GM19351 (cell line): Measurements from ENCODE around the gene CXCL5.

Source experiments
- ATAC-seq: cut with Tn5 transposase; IDR thresholded peaks from one replicate; pipeline ENCODE4 v1.9.1; 2021; ENCODE audit warnings: mild to moderate bottlenecking, moderate library complexity; ENCODE audit not compliant: unreplicated experiment

Gene CXCL5

DNA sequence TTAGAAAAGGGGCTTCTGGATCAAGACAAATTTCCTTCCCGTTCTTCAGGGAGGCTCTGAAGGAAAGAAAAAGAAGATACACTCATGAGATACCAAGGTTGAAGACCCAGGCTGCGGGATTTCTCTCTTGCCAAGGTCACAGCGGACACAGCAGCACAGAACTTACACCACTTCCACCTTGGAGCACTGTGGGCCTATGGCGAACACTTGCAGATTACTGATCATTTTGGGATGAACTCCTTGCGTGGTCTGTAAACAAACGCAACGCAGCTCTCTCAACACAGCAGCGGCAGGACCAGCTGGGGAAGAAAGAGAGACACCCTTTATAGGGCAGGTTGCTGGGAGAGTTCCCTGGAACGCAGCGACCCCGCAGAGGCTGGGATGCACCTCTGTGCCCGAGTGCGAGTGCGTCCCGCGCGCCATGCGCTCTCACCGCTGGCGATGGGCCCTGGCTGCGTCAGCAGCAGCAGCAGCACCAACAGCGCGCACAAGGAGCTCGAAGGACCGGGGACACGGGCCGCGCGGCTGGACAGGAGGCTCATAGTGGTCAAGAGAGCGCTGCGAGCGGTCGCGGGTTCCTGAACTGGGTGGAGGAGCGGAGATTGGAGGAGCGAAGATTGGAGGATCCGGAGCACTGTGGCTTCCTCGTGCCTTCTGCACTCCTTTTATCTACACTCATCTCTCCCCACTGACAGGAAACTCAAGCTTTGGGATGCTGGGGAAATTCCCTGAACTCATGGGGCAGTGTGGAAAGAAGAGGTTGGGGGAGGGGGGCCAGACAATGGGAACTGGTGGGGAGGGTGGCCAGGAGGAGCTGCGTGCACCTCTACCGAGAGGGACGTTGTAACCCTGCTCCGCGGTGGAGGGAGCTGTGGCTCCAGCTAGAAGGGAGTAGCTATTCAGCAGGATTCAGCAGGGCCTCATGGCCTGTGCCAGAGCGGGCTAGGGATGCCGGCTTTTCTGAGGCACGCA lies at the start of gene CXCL5:
Gene CXCL5 (minus strand): TSS at position 638 of the 972 bp plus-strand sequence. CDS start 96 bp downstream, at position 542.
- ATAC-seq = no peak

DNA sequence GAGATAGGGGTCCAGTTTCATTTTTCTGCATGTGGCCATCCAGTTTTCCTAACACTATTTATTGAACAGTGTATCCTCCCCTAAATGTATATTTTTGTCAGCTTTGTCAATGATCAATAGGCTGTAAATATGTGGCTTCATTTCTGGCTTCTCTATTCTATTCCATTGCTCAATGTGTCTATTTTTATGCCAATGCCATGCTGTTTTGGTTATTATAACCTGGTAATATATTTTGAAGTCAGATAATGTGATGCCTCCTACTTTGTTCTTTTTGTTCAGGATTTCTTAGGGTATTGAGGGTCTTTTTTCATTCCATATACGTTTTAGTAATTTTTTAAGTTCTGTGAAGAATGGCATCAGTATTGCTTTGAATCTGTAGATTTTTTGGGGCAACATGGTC lies 48.7 kb upstream of the CXCL5 start:
- ATAC-seq = no peak

DNA sequence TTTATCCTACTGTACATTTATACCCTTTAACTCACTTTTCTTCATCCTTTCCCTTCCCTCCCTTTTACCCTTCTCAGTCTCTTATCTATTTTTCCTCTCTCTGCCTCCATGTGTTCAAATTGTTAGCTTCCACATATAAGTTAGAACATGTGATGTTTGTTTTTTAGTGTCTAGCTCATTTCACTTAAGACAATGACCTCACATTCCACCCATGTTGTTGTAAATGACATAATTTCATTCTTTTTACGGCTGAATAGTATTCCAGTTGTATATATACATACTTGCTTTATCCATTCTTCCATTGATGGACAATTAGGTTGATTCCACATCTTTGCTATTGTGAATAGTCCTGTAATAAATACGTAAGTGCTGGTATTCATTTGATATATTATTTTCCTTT lies 47.3 kb upstream of the CXCL5 start:
- ATAC-seq = no peak

DNA sequence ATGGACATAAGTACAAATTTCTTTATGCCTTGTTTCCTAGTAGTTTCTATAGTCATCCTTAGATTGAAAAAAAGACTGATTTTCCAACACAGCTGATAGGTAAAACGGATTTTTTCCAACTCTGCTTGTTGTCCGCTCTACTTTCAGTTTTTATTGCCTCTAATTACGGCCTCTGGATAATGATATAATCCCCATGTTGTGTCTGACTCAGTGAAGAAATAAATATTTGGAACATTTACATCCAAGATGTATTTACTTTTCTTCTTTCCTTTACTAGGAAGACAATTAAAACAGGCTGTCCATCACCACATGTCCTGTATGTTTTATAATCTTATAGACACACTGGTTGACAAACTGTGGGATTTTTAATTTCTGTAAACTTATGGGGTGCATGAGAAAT lies 46.8 kb upstream of the CXCL5 start:
- no peak for ATAC-seq

DNA sequence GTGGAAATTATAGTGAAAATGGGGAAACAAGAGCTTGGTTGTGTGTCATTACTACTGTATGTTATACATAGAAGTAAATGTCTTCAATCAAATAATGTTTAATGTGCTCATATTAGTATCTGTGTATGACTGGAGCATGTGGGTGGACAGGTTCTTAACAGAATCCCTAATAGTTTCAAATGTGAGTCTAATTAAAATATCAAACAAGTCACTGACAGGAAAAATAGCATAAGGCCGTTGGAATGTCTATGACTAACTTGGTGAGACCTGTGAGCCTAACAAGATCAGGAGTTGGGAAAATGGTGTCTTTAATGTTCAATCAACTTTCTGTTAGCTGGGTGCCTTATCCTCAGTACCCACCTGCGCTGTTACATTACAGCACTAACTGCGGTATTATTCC lies 46.2 kb upstream of the CXCL5 start:
- no peak for ATAC-seq

DNA sequence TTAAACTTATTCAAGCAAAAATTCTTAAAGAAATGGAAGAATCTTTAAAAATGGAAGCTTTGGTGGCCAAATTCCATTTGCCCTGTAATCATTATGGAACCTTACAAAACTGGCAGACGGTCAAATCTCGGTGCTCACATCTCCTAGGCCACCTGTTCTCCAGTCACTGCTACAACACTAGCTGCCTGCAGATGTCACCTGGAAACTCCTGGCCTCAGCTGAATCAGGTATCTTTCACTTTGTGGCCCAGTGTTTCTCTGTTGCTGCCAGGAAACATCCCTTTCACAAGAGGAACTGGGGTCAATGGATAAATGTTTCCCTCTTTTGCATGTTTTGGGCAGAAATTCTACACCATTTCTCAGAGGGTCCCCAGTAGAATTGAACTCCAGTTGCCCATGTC lies 44.2 kb upstream of the CXCL5 start:
- no peak for ATAC-seq

DNA sequence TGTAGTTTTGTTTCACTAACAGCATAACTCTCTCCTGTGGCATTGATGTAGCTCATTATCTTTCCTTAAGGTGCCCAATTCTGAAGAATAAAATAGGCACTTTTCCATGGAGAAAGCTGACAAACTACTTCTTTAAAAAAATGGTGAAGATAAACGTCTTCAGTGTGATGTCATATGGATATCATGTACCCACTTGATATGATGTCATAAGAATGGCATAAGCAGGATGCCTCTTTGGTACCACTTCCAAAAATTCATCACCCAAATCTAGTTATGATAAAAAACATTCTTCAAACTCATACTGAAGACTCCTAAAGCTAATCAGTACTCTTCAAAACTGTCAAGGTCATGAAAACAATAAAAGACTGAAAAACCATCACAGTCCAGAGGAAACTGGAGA lies 42.9 kb upstream of the CXCL5 start:
- no peak for ATAC-seq

DNA sequence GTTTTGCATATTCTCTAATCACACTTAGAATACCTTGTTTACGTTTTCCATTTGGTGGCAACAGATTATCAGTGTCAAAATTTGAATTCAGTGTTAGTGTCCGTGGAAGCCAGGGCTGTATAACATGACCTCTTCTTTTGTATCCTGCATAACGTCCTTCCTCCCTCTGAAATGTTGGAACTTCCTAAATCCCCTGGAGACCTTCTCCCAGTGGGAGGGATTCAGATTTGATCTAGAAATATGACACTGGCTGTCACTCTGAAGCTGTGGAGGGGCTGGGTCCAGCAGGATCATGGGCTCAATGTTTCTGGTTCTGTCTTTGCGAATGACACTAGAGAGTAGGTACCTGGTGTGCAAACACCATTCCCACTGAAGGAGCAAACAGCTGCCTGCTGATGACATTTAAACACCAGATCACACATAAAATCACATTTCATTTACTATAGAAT lies 40.9 kb upstream of the CXCL5 start:
- ATAC-seq = peak; percentile 6

DNA sequence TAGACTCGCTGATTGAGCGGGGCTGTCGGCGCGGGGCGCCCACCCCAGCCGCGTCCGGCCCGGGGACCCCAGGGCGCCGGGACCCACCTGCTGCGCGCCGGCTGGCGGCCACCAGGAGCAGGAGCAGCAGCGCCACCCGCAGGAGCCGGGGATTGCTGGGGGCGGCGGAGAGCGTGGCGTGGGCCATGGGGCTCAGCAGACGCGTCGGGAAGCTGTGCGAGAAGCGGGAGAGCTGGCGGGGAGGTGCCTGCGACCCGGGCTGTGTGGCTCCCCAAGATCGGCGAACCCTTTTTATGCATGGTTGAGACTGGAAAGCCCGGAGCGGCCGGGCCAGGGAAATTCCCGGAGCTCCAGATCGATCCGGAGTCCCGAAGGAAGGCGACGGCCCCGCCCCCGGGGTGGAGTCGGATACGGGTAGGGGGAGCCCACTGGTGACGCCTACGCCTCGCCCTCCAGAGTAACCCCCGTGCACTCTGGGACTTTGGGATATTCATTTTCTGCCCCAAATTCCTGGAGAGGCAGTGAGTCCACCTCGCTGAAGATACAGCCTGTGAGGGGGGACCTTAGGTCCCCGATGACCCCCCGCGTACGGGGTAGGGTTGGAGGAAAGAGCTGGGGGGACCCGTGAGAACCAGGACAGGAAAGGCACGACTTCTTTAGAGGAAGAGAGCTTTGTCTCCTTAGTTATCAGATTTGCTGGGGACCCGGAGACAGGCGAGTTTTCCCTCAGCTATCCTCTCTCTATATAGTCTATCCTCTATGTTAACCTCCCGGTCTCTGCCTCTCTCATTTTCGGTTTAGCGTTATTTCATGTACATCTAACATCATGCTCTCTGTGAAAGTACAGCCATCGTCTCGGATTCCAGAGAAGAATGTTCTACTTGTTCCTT lies 40.2 kb upstream of the CXCL5 start, which contains the start of gene CXCL3:
Gene CXCL3 (minus strand): TSS at position 265 of the 890 bp plus-strand sequence. CDS start 78 bp downstream, at position 187.
- ATAC-seq = peak; percentile 52

DNA sequence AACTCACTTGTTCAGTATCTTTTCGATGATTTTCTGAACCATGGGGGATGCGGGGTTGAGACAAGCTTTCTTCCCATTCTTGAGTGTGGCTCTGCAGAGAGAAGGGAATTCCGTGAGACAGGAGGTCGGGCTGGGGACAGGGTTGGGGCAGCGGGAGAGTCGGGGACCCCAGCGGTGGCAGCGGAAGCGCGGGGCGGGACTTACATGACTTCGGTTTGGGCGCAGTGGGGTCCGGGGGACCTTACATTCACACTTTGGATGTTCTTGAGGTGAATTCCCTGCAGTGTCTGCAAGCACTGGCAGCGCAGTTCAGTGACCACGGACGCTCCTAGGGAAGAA lies 39.6 kb upstream of the CXCL5 start:
- no peak for ATAC-seq

DNA sequence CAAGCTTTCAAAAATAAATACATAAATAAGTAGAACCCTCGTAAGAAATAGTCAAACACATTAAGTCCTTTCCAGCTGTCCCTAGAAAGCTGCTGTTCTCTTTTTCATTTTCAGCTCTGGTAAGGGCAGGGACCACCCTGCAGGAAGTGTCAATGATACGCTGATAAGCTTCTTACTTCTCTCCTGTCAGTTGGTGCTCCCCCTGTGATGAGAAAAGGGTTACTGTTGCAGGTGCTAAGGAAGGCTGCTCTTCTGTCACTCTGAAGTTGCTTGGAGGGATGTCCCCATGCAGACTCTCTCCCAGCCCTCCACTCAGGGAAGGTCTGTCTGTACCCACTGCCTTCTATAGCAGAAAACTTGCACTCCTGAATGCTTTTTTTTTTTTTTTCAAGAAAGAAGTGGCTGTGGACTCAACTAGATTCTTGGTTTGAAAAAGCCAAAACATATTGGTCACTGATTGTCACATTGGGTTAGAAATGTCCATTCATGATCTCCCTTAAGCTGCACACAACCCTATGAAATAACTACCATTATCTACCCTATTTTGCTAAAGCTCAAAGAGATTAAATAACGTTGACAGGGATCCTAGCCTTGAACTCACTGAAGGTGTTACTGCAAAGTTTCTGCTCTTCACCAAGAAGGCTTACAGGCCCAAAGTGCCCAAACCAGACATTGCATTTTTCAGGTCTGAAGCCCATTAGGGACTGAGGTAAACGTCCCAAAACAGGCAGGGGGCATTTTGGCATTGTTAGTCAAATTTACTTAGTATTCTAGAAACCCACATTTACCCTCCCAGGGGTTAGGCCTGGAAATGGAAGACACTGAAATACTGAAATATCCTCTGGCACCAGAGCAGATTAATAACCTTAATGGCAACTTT lies 38.8 kb upstream of the CXCL5 start:
- no peak for ATAC-seq

DNA sequence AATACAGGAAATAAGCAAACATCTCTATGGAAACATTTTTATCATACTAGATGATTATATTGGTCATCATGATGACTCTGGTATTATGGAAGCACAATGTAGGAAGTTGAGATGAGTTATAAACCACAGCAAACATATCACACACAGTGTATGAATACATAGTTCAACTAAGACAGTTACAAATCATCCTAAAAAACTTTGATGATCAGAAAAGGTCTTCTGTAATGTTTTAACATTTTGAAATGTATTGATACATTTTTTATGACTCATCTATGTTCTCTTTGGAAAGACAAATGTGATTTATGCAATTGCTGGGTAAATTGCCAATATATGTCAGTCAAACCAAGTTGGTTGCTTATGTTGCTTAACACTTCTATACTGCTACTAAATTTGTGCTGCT lies 35.3 kb upstream of the CXCL5 start:
- ATAC-seq = no peak

DNA sequence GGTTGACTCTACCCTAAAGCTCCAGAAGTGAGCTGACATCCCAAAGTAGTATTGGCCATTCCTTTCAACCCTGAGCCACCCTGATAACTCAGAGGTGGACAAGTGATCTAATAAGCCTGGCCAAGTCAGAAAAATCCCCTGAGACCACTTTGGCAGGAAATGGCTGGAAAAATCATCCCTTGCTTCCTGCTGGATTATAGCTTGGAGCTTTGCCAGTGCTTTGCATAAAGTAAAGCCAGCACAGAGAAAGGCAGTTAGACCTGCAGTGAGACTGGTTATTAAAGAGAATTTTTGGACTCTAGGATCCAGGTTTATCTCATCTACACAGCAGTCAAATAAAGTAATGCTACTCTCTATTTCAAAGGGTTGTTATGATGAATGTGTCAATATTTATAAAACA lies 33.6 kb upstream of the CXCL5 start:
- ATAC-seq = no peak

DNA sequence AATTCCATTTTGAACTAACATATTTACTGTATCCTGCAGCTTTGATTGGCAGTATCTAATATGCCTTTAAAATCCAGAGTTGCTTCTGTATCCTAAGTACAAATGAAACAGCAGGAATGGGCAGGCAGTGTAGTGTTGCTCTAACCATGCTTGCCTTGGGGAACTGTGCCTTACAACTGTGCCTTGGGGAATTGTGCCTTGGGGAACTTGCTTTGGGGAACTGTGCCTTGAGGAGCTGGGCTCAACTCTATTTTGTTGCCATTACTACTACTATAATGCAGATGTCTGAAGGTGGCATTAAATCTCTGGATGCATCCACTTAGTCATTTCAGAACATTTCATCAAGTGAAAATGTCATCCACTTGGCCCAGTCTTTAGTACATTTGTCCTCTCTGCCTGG lies 33.1 kb upstream of the CXCL5 start:
- ATAC-seq = no peak

DNA sequence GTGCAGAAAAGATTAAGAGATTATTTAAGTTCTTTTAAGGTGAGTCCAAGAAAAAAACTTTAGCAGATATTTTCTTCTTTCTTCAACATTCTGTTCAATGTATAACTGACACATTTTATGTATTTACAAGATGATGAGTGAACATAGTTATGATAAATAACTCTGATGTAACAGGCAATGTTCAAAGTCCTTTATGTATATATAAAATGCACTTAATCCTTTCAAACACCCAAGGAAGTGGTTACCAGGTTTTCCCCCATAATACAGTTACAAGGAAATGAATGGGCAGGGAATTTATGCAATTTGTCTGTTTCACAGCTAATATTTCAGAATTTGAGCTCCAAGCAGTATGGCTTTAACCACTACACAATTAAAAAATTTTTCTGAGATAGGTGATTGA lies 31.8 kb upstream of the CXCL5 start:
- ATAC-seq = no peak

DNA sequence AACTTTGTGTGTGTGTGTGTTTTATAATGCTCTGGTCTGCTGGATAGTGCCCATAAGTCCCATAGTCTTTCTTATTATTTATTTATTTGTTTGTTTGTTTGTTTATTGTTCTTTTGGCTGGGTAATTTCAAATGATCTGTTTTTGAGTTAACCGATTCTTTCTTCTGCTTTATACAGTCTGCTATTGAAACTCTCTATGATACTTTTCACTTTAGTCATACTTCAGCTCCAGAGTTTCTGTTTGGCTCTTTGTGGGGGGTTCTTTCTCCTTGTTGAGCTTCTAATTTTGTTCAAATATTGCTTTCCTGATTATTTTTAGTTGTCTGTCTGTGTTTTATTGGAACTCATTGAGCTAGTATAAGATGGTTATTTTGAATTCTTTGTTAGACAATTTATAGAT lies 30.0 kb upstream of the CXCL5 start:
- no peak for ATAC-seq

DNA sequence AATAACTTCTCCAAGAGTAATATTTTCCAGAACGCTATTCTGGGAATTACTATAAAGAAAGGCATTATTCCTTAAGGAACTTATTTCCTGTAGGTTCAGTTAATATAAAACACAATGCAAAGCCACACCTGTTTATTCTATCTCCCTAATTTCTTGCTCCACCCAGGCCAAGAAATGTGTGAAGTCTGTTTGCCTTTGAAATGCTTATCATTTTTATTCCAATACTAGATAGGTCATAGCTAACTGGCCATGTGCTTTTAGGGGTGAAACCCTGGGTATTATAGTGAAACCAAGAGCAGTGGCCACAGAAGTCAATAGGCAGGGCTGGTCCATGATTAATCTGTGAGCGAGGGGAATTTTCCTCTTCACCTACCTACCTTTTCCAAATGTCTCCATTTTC lies 25.2 kb upstream of the CXCL5 start:
- no peak for ATAC-seq

DNA sequence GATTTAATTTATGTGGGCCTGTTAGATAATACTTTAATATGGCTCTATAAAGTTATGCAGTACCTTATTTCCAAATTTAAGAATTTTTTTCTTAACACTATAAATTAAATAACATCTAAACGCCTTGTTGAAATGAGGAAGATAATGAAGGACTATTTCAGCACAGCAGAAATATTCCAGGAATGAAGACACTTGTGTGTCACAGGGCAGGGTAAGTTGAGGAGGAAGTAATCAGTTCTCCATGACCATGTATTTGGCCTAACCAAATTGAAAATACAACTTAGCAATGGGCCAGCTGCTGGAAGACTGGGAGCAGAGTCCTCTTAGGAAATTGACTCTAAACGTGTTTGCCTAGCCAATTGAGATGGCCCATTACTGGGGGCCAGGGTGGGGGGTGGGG lies 23.1 kb upstream of the CXCL5 start:
- ATAC-seq = no peak

DNA sequence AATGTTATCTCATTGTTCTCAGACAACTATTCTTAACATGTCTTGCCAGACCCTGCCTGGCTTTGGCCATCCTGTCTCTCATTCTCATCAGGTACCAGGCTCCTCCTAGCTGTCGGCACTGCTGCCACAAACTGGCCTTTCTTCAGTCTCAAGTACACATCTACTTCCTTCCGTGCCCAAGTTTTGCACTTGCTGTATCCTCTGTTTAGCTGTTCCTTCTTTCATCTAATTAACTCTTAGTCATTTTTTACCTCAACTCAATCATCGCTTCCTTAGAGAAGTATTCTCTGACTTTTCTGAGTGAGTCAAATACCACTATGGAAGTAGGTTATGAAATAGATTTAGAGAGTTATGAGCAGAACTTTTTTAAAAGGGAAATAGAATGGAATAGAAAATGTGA lies 20.3 kb upstream of the CXCL5 start:
- no peak for ATAC-seq

DNA sequence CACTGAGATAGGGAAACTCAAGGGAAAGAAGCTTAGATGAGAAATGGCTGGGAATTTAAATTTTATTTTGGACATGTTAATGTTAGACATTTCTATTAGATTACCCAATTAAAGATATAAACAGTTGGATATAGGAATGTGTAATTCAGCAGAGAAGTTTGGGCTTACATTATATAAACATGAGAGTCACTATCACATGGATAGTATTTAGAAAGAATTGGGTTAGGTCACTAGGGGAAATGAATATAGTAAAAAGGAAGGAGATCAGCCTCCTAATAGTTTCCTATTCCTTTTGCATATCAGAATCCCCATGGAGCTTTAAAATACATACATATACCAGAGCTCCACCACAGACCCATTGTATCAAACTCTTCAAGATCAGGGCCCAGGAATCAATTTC lies 19.6 kb upstream of the CXCL5 start:
- no peak for ATAC-seq

DNA sequence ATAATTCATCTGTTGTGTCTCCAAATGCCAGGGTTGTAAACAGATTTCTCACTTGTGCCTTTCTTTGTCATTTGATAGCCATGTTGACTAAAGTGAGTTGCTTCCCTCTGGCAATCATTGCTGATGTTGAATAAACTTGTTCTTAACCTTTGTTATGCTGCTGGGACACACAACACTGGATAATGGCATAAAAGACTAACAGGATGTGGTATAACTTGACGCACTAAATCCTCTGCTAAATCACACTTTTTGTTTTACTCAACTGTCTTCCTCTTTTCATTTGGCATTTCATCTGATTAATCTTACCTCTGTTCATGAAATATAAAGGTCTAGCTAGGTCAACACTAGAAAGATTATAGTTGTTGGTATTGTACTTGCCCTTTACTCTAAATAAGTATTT lies 17.6 kb upstream of the CXCL5 start:
- ATAC-seq = no peak
